ENCODE results near the gene SLCO4A1.

SLCO4A1 gene

GRCh38 chr20:62633598-62634329 lies 8.5 kb upstream of the SLCO4A1 start:
- ATAC-seq = no peak
- TF ChIP-seq TOX (CRISPR knock-in tag; IDR thresholded peaks at IDR 0.05; ENCODE audit: borderline replicate concordance) (no peak), ISL1 (CRISPR knock-in tag; IDR thresholded peaks at IDR 0.05) (no peak), RARB (CRISPR knock-in tag; IDR thresholded peaks at IDR 0.05) (no peak), ZNF70 (CRISPR knock-in tag; IDR thresholded peaks at IDR 0.05) (no peak), CREB5 (CRISPR knock-in tag; IDR thresholded peaks at IDR 0.05; ENCODE audit: low read depth) (no peak), ZFP30 (CRISPR knock-in tag; IDR thresholded peaks at IDR 0.05) (no peak), SNAI2 (CRISPR knock-in tag; IDR thresholded peaks at IDR 0.05) (no peak), ZC3H10 (CRISPR knock-in tag; IDR thresholded peaks at IDR 0.05) (no peak), TSHZ2 (CRISPR knock-in tag; IDR thresholded peaks at IDR 0.05) (no peak), PPARA (CRISPR knock-in tag; IDR thresholded peaks at IDR 0.05; ENCODE audit: borderline replicate concordance) (no peak), ZNF565 (CRISPR knock-in tag; conservative IDR thresholded peaks at IDR 0.05; ENCODE audit: low read depth) (no peak), ARNTL (CRISPR knock-in tag; IDR thresholded peaks at IDR 0.05; ENCODE audit: borderline replicate concordance, low read depth) (no peak), ZFP3 (CRISPR knock-in tag; IDR thresholded peaks at IDR 0.05) (no peak), ESRRG (CRISPR knock-in tag; IDR thresholded peaks at IDR 0.05) (no peak), POU6F1 (CRISPR knock-in tag; IDR thresholded peaks at IDR 0.05; ENCODE audit: borderline replicate concordance, low read depth) (no peak), CSDC2 (CRISPR knock-in tag; IDR thresholded peaks at IDR 0.05) (no peak), TCF4 (CRISPR knock-in tag; IDR thresholded peaks at IDR 0.05; ENCODE audit: borderline replicate concordance) (no peak), OSR1 (CRISPR knock-in tag; IDR thresholded peaks at IDR 0.05) (no peak), GLIS3 (CRISPR knock-in tag; IDR thresholded peaks at IDR 0.05) (no peak)

- ATAC-seq = no peak
- no peak for TF ChIP-seq ZNF70 (CRISPR knock-in tag; IDR thresholded peaks at IDR 0.05)
- no peak for TF ChIP-seq ESRRG (CRISPR knock-in tag; IDR thresholded peaks at IDR 0.05)
- no peak for TF ChIP-seq ZC3H10 (CRISPR knock-in tag; IDR thresholded peaks at IDR 0.05)
- TF ChIP-seq PPARA (CRISPR knock-in tag; IDR thresholded peaks at IDR 0.05; ENCODE audit: borderline replicate concordance) = no peak
- TF ChIP-seq POU6F1 (CRISPR knock-in tag; IDR thresholded peaks at IDR 0.05; ENCODE audit: borderline replicate concordance, low read depth) = no peak
- no peak for TF ChIP-seq BACH2 (CRISPR knock-in tag; IDR thresholded peaks at IDR 0.05; ENCODE audit: borderline replicate concordance)
- TF ChIP-seq TCF4 (CRISPR knock-in tag; IDR thresholded peaks at IDR 0.05; ENCODE audit: borderline replicate concordance) = no peak
- no peak for TF ChIP-seq TSHZ2 (CRISPR knock-in tag; IDR thresholded peaks at IDR 0.05)
- TF ChIP-seq ISL1 (CRISPR knock-in tag; IDR thresholded peaks at IDR 0.05) = no peak
- no peak for TF ChIP-seq PATZ1 (CRISPR knock-in tag; IDR thresholded peaks at IDR 0.05; ENCODE audit: borderline replicate concordance)
- TF ChIP-seq ARNTL (CRISPR knock-in tag; IDR thresholded peaks at IDR 0.05; ENCODE audit: borderline replicate concordance, low read depth) = no peak
- TF ChIP-seq TOX (CRISPR knock-in tag; IDR thresholded peaks at IDR 0.05; ENCODE audit: borderline replicate concordance) = no peak
Measured at GRCh38 chr20:62634330-62634967, 7.9 kb upstream of the SLCO4A1 start.
